HEK293T (cell line): ENCODE measurements around the gene HJURP.

Source experiments
- CTCF ChIA-PET: fragments of 350-600 bp; formaldehyde crosslinking; extraction: SDS; loops from one replicate; lab custom pipeline; 2021; ENCODE audit warnings: antibody characterized with exemption, inconsistent platforms; lab: Yijun Ruan, JAX
- POLR2A ChIA-PET: fragments of 350-600 bp; formaldehyde crosslinking; extraction: SDS; loops from one replicate; lab custom pipeline; 2020; ENCODE audit warnings: antibody characterized with exemption, inconsistent platforms; lab: Yijun Ruan, JAX
- DNase-seq: peaks from one replicate; pipeline ENCODE4 v3.0.0; 2012; ENCODE audit warnings: mixed read lengths; ENCODE audit errors: extremely low spot score
- ARNT ChIP-seq: fragments of 450-650 bp; IDR thresholded peaks from 2 replicates; pipeline ENCODE4 v1.6.1; 2017; ENCODE audit warnings: mild to moderate bottlenecking
- BHLHE40 ChIP-seq: fragments of 450-650 bp; IDR thresholded peaks from 2 replicates; pipeline ENCODE4 v1.6.1; 2016; ENCODE audit warnings: mild to moderate bottlenecking, moderate library complexity, borderline replicate concordance
- CTBP1 ChIP-seq: fragments of 450-650 bp; IDR thresholded peaks from 2 replicates; pipeline ENCODE4 v1.6.1; 2016; ENCODE audit warnings: borderline replicate concordance
- ELF4 ChIP-seq: fragments of 450-650 bp; IDR thresholded peaks from 2 replicates; pipeline ENCODE4 v1.6.1; 2017; ENCODE audit warnings: antibody characterized with exemption
- FOXA1 ChIP-seq: fragments of 450-650 bp; IDR thresholded peaks from 2 replicates; pipeline ENCODE4 v1.6.1; 2016; ENCODE audit warnings: mild to moderate bottlenecking
- FOXK2 ChIP-seq: fragments of 450-650 bp; IDR thresholded peaks from 2 replicates; pipeline ENCODE4 v1.6.1; 2016; ENCODE audit warnings: mild to moderate bottlenecking
- FOXM1 ChIP-seq: fragments of 450-650 bp; IDR thresholded peaks from 2 replicates; pipeline ENCODE4 v1.6.1; 2017; ENCODE audit warnings: mild to moderate bottlenecking, borderline replicate concordance
- HDGF ChIP-seq: fragments of 450-650 bp; IDR thresholded peaks from 2 replicates; pipeline ENCODE4 v1.6.1; 2017; ENCODE audit warnings: antibody characterized with exemption, borderline replicate concordance
- L3MBTL2 ChIP-seq: fragments of 450-650 bp; conservative IDR thresholded peaks from 2 replicates; pipeline ENCODE4 v1.6.1; 2016; ENCODE audit warnings: mild to moderate bottlenecking
- LEF1 ChIP-seq: fragments of 450-650 bp; IDR thresholded peaks from 2 replicates; pipeline ENCODE4 v1.6.1; 2017; ENCODE audit warnings: mild to moderate bottlenecking, borderline replicate concordance
- NFRKB ChIP-seq: fragments of 450-650 bp; IDR thresholded peaks from 2 replicates; pipeline ENCODE4 v1.6.1; 2016; ENCODE audit warnings: mild to moderate bottlenecking, moderate library complexity
- PKNOX1 ChIP-seq: fragments of 450-650 bp; IDR thresholded peaks from 2 replicates; pipeline ENCODE4 v1.6.1; 2016
- SP1 ChIP-seq: fragments of 450-650 bp; IDR thresholded peaks from 2 replicates; pipeline ENCODE4 v1.6.1; 2017
- SUZ12 ChIP-seq: fragments of 450-650 bp; IDR thresholded peaks from 2 replicates; pipeline ENCODE4 v1.6.1; 2016; ENCODE audit warnings: mild to moderate bottlenecking
- TARDBP ChIP-seq: fragments of 450-650 bp; IDR thresholded peaks from 2 replicates; pipeline ENCODE4 v1.6.1; 2016
- ZNF384 ChIP-seq: fragments of 450-650 bp; IDR thresholded peaks from 2 replicates; pipeline ENCODE4 v1.6.1; 2016

The HJURP gene

GRCh38 chr2:233821196-233821595, 33.1 kb downstream of the HJURP start:
- TF ChIP-seq ARNT (no peak), NFRKB (no peak), FOXA1 (no peak), FOXK2 (no peak), PKNOX1 (no peak)
- ChIA-PET POLR2A (no interaction called here), CTCF (no interaction called here)

GRCh38 chr2:233820774-233821105, 33.6 kb downstream of the HJURP start:
- POLR2A ChIA-PET, result no interaction called here

More at GRCh38 chr2:233821196-233821595, 33.1 kb downstream of the HJURP start:
- DNase-seq, result no peak

GRCh38 chr2:233819884-233820773, 34.2 kb downstream of the HJURP start:
- no peak for DNase-seq
- TF ChIP-seq BHLHE40, result no peak
- no peak for TF ChIP-seq ZNF384
- TF ChIP-seq FOXM1, result no peak
- no peak for TF ChIP-seq TARDBP
- TF ChIP-seq PKNOX1, result no peak
- TF ChIP-seq FOXA1, result no peak
- TF ChIP-seq SP1, result no peak
- ChIA-PET CTCF (interaction anchor here (0.6 kb wide), 1 partner anchor 386 kb away, joined by 3 read pairs; no protein-coding TSS in a partner anchor), POLR2A (no interaction called here)

More at GRCh38 chr2:233820774-233821105, 33.6 kb downstream of the HJURP start:
- CTCF ChIA-PET, result interaction anchor here (0.6 kb wide), 1 partner anchor 387 kb away, joined by 3 read pairs; no protein-coding TSS in a partner anchor
- TF ChIP-seq BHLHE40 (no peak), PKNOX1 (no peak), LEF1 (no peak), CTBP1 (no peak), TARDBP (no peak), ZNF384 (no peak), FOXM1 (no peak), L3MBTL2 (no peak), HDGF (no peak), SP1 (no peak), NFRKB (no peak), FOXK2 (no peak), SUZ12 (no peak), FOXA1 (no peak), ELF4 (no peak), ARNT (no peak)
- no peak for DNase-seq

- ChIA-PET CTCF (no interaction called here), POLR2A (no interaction called here)
- no peak for DNase-seq
- TF ChIP-seq BHLHE40 (no peak), FOXM1 (no peak), SUZ12 (no peak), ELF4 (no peak), PKNOX1 (no peak), HDGF (no peak), ARNT (no peak)
Observed at GRCh38 chr2:233818639-233819621, 35.4 kb downstream of the HJURP start.

GRCh38 chr2:233817995-233818638, 36.2 kb downstream of the HJURP start:
- POLR2A ChIA-PET, result no interaction called here
- TF ChIP-seq ZNF384 (no peak), PKNOX1 (no peak), FOXK2 (no peak), SUZ12 (no peak), CTBP1 (no peak), L3MBTL2 (no peak), SP1 (no peak)
- CTCF ChIA-PET, result no interaction called here
- no peak for DNase-seq
